Islet of Langerhans (tissue), 1 donor: Measurements from ENCODE around the gene SCP2D1.

ENCODE experiments used
- FAIRE-seq: peaks from one replicate; lab custom pipeline; 2011; peaks lifted over from hg19 to GRCh38; lab: Jason Lieb, UNC

The SCP2D1 gene

DNA sequence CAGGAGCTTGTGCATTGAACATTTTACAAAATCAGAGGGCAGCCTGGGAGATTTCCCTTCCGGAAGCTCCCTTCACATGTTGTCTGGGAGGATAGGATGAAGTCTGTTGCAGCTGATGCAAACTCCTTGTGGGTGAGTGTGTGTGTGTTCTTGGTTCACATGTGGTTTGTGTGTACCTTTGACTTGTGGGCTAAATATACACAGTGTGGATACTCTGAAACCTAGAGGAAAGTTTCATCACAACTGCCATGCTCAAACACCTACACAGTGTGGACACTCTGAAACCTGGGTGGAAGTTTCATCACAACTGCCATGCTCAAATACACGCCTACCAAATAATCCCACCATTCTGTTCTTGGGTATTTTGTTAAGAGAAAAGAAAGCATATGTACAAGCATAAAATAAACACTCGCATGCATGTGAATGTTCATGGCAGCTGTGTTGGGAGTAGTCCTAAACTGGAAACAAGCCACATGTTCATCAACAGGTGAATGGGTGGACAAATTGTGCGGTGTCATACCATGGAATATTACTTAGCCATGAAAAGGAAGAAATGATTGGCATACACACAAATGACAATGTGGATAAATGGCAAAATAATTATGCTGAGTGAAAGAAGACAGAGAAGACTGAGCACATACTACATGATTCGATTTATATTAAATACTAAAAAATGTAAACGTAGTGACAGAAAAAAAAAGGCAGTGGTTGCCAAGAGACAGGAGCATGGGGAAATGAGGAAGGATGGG, 1.8 kb downstream of the SCP2D1 start:
- FAIRE-seq = no peak

DNA sequence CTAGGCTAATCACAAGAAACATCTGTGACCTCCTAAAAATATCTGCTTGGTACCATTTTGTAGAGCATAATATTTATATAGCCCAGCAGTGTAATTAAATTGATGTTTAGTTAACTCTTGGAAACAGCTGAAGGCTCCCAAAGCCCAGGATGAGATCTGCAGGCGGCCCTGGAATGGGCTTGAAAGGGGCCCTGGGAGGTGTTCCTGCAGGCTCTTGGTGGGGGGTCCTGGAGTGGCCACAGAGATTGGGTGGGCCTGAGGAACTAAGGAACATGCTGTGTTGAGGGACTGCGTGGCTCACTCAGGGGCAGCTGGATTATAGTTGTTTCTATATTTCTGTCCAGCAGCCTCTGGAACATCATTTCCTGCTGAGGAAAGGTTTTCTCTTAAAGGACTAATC, 9.2 kb downstream of the SCP2D1 start:
- FAIRE-seq = no peak

DNA sequence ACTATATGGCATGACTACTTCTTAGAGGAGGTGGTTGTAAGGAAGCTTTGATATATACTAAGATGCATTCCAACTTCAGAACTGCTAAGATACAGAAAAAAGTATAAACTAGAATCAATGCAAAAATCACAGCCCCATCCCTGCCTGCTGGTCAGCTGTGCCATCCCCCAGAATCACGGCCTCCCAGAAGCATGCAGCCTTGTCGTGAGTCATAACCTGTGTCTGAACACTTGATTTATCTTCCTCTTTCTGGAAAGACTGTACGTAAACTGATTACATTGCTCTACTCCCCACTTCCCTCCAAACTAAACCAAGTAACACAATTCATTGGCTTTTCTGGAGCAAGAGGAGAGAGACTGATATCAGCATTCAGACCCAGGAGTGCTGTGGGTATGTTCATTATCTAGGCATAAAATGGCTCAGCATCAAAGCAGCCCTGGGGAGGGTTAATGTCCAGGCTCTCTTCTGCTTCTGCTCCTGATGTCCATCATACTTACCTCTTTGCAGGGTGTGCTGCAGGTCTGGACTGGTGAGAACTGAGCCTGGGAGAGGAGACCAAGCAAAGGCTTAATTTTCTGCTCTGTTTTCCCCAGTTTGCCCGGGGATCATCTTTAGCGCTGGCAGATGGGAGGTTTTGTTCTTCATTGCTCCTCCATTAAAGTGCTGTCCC, 18.4 kb downstream of the SCP2D1 start:
- FAIRE-seq = no peak

DNA sequence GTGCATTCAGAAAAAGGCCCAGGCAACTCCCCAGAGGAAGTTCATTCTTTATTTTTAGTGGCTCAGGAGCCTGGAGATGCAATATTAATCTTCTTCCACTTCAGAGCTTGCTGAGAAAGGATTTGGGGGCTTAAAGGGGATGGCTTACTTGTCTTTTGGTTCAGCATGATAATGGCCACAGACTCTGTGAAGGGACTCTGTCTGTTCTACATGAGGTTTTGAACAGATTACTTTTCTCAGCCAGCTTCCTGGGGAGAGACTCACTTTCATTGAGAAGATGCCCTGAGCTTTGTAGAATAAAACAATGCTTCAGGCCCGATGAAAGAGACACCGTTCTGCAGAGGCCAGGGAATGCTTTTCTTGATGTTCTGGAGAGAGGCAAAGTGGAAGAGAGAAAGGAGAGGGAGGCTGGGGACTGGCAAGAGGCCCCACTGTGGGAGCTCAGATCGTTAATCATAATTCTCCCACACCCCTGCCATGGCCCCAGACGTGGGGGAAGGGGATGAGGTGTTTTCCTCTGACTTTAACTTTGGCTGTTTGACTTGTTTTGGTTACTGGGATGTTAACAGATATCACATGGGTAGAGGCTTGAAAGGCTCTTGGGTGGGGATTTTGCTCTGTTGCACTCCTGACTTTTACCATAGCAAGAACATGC, 19.1 kb downstream of the SCP2D1 start:
- no peak for FAIRE-seq

DNA sequence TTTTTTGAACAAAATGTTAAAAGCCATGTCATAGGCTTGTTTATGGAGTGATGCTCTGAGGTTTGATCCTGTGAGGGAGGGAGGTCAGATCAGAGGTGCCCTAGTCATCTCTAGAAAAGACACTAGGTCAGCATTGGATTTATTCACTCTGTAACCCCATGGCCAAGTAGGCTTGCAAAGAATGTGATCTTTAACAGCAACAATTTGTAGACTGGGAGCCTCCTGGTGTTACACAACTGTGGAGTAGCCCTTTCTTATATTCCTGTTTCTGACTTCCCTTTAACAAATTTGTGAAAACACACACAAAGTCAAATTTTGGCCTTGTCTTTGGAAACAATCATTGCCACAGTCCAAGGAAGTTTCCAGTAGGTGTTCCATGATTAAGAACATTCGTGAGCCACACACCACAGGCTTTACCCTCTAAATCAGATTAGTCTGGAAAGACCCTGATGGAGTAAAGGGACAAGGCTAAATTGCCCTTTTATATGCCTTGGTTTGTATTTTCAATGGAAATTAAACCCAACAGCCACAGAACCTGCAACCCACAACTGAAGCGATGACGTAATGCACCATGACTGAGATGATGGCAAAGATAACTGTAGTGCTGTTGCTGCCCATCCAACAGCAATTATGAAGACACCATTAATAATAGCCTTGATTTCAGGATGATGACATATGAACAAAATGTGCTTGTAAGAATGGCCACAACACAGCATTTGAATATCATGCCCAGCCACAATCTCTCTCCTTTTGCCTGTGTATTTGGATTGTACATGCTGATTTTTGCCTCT, 22.1 kb downstream of the SCP2D1 start:
- no peak for FAIRE-seq

DNA sequence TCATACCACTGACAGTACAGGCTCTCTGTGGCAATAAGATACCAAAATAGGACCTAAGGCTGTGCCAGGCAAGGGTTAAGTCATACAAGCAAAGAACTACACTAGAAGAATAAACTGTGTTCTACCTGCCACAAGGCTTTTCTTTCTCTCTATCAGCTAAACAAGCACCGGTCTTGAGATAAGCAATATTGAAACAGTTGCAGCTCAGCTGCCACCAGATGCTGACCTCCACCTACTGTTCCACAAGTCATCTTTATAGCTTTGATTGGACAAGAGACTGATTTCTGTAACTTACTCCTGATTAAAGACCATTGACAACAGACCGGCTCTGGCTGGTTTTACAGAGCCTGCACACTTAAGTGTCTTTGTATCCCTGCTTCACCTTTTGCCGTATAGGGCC, 24.1 kb downstream of the SCP2D1 start:
- no peak for FAIRE-seq

DNA sequence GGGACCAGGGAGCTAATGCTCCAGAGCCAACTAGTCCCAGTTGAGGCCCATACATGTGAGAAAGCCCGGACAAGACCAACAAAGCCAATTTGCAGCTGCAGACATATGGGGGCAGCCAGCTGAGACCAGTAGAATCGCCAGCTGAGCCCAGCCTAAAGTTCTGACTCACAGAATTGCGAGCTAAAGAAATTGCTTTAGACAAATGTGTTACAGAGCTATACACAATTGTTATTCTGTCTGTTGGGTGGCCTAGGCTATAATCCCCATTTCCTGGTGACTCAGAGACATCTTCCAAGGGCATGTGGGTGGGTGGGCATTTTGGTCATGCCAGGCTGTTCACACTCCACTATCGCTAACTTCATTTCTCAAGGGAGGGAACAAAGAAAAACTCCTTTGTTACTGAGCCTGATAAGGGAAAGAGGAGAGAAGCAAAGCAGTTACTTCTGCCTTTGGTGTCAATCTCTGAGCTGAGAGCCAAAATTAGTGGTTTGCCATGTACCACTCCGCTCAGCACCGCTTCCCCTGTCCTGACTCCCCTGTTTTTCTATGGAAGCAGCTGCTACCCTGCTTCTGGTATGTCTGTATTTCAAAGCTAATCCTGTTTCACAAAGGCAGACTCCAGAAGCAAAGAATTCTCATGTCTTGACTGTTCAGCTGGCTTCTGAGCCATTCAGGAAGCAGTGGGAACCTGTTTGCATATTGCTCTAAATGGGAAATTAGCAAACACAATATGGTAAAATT, 26.1 kb downstream of the SCP2D1 start:
- FAIRE-seq = no peak

DNA sequence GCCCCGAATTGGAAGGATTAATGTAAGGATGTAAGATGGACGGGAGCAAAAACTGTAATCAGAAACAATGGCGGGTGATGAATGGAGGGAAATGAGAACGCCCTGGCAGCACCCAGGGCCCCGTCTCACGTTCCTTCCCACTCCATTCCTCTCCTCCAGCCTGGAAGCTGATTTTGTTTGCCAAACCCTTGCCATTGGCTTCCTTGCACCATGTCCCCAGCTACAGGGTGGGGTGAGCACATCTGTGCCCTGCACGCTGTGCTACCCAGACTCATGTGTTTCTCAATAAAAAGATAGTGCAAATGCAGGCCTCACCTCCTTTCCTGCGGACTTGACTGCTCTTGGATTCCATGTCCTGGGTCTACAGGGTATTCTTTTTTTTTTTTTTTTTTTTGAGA, 26.7 kb downstream of the SCP2D1 start:
- FAIRE-seq = no peak

DNA sequence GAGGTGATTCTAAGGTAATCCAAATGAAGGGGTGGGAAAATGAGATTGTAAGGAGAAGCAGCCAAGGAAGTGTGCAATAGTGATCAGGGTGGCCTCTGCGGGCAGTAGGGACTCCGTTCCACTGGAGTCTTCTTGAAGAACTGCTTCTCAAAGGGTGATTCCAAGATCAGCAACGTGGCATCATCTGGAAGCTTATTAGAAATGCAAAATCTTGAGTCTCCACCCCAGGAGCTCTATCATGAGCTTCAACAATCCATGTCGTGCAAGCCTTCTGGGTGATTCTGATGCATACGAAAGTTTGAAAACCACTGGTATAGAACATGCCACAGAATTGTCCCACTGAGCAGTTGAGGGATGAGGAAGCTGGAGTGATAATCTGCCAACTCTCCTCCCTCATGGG, 31.4 kb downstream of the SCP2D1 start:
- no peak for FAIRE-seq

DNA sequence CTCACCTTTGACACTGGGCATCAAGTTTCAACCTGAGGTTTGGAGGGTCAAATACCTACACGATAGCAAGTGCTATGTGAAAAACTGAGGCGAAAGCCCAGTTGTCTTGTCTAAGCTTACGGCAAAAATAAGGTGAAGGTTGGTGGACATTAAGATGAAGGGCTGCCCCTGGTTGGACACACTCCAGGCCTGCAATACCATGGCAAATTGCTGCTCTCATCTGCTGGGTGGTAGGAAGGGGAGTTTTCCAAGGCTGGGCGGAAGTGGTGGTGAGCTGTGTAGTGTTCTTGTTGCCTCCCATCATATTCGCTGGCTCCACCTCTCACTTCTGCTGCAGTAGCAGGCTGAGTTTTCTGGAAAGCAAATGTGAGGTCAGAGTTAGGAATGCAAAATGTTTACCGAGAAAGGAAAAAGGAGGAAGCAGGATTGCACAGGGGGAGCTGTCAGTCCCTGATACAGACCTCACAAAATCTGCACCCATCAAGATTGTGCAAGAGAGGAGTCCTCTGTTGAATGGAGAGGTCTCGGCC, 33.7 kb downstream of the SCP2D1 start:
- no peak for FAIRE-seq

DNA sequence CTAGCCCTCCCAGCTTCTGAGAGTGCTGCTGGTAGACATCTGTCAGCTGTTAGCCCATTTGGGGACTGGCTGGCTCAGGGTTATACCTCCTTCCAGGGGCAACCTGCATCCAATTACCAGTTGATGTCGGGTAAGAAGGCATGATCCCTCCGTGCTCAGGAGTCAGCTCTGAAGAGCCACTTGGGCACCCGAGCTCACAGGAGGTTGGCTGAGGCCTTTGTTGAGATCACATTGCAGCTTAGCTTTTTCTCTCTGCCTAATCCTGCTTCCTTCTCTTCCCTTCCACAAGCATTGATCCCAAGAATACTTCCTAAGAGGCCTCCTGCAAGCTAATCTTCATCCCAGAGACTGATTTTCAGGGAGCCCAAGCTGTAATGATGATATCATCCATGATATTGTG, 35.5 kb downstream of the SCP2D1 start:
- FAIRE-seq = no peak

DNA sequence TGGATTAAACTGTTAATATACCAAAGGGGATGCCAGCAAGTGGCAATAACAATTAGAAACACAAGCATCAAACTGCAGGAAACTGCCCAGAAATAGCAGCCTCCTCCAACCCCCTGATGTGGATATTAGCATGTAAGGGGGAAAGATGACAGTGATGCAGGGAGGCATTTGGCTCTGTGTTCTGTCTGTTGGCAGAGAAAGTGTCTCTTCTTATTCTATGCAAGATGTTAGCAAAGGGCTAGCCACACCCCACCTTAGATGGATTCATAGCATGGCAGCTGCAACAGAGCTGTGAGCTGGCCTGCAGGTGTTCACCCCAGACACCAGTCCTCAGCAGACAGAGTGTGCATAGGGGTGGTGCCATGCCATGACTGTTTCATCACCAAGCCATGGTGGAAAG, 38.0 kb downstream of the SCP2D1 start:
- no peak for FAIRE-seq

DNA sequence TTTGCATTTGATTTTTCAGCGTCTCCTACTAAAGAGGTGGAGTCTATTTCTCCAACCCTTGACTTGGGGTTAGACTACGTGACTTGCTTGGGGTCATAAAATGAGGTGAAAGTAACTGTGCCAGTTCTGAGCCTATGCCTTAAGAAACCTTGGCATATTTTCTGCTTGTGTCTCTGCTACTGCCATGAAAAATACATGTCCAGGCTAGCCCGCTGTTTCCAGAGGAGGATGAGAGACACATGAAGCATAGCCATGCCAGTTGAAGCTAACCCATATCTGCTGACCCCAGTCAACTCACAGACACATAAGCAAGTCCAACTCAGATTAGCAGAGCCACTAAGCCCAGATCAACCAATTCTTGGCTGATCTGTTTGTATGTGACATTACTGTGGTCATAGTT, 38.7 kb downstream of the SCP2D1 start:
- FAIRE-seq = no peak

DNA sequence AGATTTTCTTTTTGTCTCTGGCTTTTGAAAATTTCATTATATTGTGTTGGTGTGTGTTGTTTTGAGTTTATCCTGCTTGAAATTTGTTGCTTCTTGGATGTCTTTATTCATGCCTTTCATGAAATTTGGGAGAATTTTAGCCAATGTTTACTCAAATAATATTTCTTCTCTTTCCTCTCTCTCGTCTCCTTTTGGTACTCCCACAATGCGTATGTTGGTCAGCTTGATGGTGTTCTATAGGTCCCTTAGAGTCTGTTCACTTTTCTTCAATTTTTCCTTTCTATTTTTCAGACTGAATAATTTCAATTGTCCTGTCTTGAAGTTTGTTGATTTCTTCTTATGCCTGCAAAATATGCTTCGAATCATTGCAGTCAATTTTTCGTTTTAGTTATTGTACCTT, 39.6 kb downstream of the SCP2D1 start:
- FAIRE-seq = no peak

DNA sequence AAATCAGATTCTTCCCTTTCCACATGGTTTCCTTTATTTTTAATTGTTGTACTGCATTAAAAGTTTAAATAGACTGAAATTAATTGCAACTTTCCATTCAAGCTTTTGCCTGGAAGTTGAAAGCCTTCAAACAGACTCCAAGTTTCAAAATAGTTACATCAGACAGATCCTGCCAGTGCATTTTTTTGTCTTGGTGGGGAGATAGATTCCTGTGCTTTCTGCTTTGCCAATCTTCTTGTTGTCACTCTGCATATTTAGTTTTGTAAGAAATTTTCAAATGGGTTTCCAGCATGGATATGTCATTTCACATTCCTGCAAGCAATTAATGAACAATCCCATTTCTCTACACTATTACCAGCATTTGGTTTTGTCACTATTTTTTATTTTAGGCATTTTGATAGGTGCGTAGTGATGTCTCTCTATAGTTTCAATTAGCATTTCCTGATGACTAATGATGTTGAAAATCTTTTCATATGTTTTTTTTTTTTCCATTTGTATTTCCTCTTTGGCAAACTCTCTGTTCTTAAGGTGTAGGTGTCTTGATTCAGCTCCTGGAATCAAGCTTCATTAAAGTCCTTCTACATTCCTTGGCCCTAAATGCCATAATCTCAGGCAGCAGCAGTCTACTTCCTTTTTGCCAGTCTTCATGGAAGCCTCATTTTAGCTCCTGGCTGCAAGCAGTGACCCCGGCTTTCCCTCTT, 40.5 kb downstream of the SCP2D1 start:
- FAIRE-seq = no peak

DNA sequence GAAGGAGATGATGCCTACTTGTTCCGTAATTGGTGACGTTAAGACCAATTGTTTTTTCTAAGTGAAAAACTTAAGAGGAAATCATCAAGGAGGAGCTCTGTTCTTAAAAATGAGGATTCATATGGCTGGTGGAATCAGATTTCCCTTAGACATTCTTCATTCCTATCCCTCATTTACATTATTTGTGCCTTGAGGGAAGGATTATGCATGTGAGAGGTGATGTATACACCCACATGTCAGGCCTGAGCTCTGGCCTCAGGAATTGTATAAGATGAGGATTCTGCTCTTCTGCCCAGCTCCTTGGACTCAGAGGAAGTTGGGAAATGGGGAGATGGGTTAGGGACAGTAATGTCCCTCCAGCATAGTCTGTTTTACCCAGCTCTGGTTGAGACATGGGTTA, 42.3 kb downstream of the SCP2D1 start:
- no peak for FAIRE-seq

DNA sequence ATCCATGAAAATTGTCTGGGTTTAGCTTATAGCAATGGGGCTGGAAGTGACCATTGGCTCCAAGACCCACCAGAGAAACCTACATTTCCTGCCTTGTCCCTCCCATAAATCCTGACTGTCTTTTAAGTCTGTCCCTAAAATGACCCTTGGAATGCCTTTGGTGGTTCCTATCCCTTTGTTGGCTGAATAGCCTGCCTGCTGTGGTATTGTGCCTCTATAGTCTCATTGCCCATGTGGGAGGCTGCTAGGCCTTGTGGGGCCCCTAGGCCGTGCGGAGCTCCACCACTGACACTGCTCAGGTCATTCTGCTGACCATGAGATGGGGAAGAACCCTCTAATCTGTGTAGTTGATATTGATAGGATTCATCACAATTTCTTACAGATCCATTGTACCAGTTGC, 43.3 kb downstream of the SCP2D1 start:
- FAIRE-seq = no peak

DNA sequence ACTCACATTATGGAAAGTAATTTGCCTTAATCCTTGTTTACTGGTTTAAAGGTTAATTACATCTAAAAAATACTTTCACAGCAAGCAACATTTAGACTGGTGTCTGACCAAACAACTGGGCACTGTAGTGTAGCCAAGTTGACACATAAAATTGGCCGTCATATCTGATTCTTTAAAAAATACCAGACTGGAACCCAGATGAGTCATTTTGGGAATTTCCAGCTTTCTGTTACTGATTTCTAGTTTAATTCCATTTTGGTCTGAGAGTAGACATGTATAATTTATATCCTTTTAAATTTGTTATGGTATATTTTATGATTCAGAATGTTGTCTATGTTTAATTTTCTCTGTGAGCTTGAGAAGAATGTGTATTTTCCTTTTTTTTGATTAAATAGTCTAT, 44.1 kb downstream of the SCP2D1 start:
- no peak for FAIRE-seq

DNA sequence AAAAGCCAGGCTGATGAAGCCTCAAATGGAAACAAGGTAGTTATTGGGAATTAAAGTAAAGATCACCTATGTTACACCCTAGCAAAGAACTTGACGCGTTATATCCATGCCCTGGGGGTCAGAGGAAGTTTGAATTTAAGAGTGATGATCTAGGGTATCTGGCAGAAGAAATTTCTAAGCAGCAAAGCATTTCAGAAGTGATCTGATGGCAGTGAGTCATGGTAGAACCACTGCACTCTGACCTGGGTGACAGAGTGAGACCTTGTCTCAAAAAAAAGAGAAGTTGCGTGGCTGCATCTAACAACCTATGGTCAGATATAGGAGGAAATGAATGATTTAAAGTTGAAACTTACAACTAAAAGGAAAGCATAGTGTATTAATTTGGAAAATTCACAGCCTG, 45.2 kb downstream of the SCP2D1 start:
- FAIRE-seq = no peak
